ENCODE measurements around the gene IFNLR1.

- TF ChIP-seq EGR1 (IDR thresholded peaks at IDR 0.05), result no peak
- TF ChIP-seq EP300 (IDR thresholded peaks at IDR 0.05; ENCODE audit: borderline replicate concordance), result no peak
- TF ChIP-seq RAD21 (IDR thresholded peaks at IDR 0.05; ENCODE audit: low read depth), result no peak
- TF ChIP-seq MAX (IDR thresholded peaks at IDR 0.05), result no peak
- TF ChIP-seq USF1 (IDR thresholded peaks at IDR 0.05), result no peak
- no peak for TF ChIP-seq NFIC (IDR thresholded peaks at IDR 0.05)
- TF ChIP-seq REST (IDR thresholded peaks at IDR 0.05; ENCODE audit: low read depth), result no peak
- no peak for TF ChIP-seq CEBPB (IDR thresholded peaks at IDR 0.05)
- TF ChIP-seq ZBTB7A (IDR thresholded peaks at IDR 0.05; ENCODE audit: low read depth), result no peak
- TF ChIP-seq CREB1 (IDR thresholded peaks at IDR 0.05; ENCODE audit: low read depth), result no peak
- no peak for TF ChIP-seq YY1 (IDR thresholded peaks at IDR 0.05; ENCODE audit: low read depth)
- no peak for TF ChIP-seq TEAD4 (IDR thresholded peaks at IDR 0.05)
- TF ChIP-seq TCF12 (IDR thresholded peaks at IDR 0.05; ENCODE audit: low read depth), result no peak
- no peak for TF ChIP-seq FOXM1 (IDR thresholded peaks at IDR 0.05; ENCODE audit: borderline replicate concordance, low read depth)
Observed at GRCh38 chr1:24167008-24167407, 20.1 kb downstream of the IFNLR1 start.
